GM12878 (cell line): Measurements from ENCODE around the gene NPC1. TPM values are rescaled to one million over a fixed set of nuclear protein-coding genes. Genes with fewer than 3 reads are reported as not detected.

Experiments
- ATAC-seq: fragments of 200-7000 bp; cut with Tn5 transposase; 3 replicates; pipeline ENCODE4 v1.9.1; 2020; ENCODE audit warnings: mild to moderate bottlenecking, moderate library complexity
- BruUV-seq: library from RNA; stranded (reverse); fragments of 400-500 nt; replicated peaks from 2 replicates; lab custom pipeline; 2021; lab: Mats Ljungman, UMichigan
- CTCF ChIA-PET: fragments of 300-600 bp; sonication (Branson Sonifier 250); formaldehyde crosslinking; extraction: SDS; loops from one replicate; lab custom pipeline; 2021; ENCODE audit warnings: inconsistent platforms; lab: Yijun Ruan, JAX
- POLR2A ChIA-PET: fragments of 350-600 bp; formaldehyde crosslinking; extraction: SDS; loops from one replicate; lab custom pipeline; 2021; ENCODE audit warnings: inconsistent platforms; lab: Charles Lee
- RAD21 ChIA-PET: fragments of 300-600 bp; sonication (Branson Sonifier 250); formaldehyde crosslinking; loops from one replicate; lab custom pipeline; 2023; ENCODE audit warnings: antibody characterized with exemption; ENCODE audit not compliant: unreplicated experiment; lab: Charles Lee
- SMC1A ChIA-PET: fragments of 300-600 bp; sonication (Branson Sonifier 250); formaldehyde crosslinking; loops from one replicate; lab custom pipeline; 2023; ENCODE audit not compliant: unreplicated experiment, uncharacterized antibody; lab: Charles Lee
- DNase-seq: peaks from one replicate; pipeline ENCODE4 v3.0.0-alpha.2; 2011; ENCODE audit warnings: low read depth, low spot score
- FAIRE-seq: peaks from 3 replicates; lab custom pipeline; 2011; peaks lifted over from hg19 to GRCh38; lab: Jason Lieb, UNC
- H2AFZ ChIP-seq: 2 replicates; pipeline ENCODE4 v1.6.0; 2011; ENCODE audit warnings: low read depth, low read length, control low read depth; ENCODE audit not compliant: control insufficient read depth
- H3K27ac ChIP-seq: 2 replicates; pipeline ENCODE4 v1.5.1; 2011; ENCODE audit warnings: control low read depth; ENCODE audit not compliant: control insufficient read depth, insufficient read depth
- H3K27me3 ChIP-seq, 2 experiments: replicated peaks in 1 of 2; 2 replicates each; pipeline versions ENCODE4 v1.6.0 to v1.6.1; 2011; ENCODE audit warnings: low read length in 1 of 2; ENCODE audit not compliant: control insufficient read depth in 2 of 2, insufficient read depth in 2 of 2
- H3K36me3 ChIP-seq, 2 experiments: 2 replicates each; pipeline ENCODE4 v1.5.1; 2011; ENCODE audit warnings: low read length in 1 of 2; ENCODE audit not compliant: control insufficient read depth in 2 of 2, insufficient read depth in 2 of 2
- H3K4me1 ChIP-seq: 2 replicates; pipeline ENCODE4 v1.6.1; 2011; ENCODE audit warnings: mild to moderate bottlenecking, low read length, moderate library complexity, mixed read lengths; ENCODE audit not compliant: control insufficient read depth, insufficient read depth
- H3K4me2 ChIP-seq: 2 replicates; pipeline ENCODE4 v1.6.0; 2011; ENCODE audit warnings: control low read depth; ENCODE audit not compliant: control insufficient read depth, insufficient read depth
- H3K4me3 ChIP-seq: fragments of 200-600 bp; sonication (generic); 2 replicates; pipeline ENCODE4 v1.5.1; 2016
- H3K79me2 ChIP-seq: 2 replicates; pipeline ENCODE4 v1.6.0; 2011; ENCODE audit warnings: low read length; ENCODE audit not compliant: control insufficient read depth, insufficient read depth
- H3K9ac ChIP-seq: 2 replicates; pipeline ENCODE4 v1.8.0; 2011; ENCODE audit warnings: low read length, control low read depth, mixed read lengths; ENCODE audit not compliant: control insufficient read depth, insufficient read depth
- H3K9me3 ChIP-seq: replicated peaks from 3 replicates; pipeline ENCODE4 v1.5.1; 2011; ENCODE audit warnings: mild to moderate bottlenecking, low read length; ENCODE audit not compliant: control insufficient read depth, insufficient read depth
- H4K20me1 ChIP-seq: 2 replicates; pipeline ENCODE4 v1.6.0; 2011; ENCODE audit not compliant: control insufficient read depth, insufficient read depth
- BMI1 ChIP-seq: fragments of 450-650 bp; IDR thresholded peaks from 2 replicates; pipeline ENCODE4 v1.6.1; 2016; ENCODE audit warnings: mild to moderate bottlenecking, moderate library complexity, borderline replicate concordance
- EED ChIP-seq: sonication (generic); IDR thresholded peaks from 2 replicates; pipeline ENCODE4 v1.6.1; 2016; ENCODE audit warnings: antibody characterized with exemption, low read depth
- ELK1 ChIP-seq: IDR thresholded peaks from 2 replicates; pipeline ENCODE4 v1.6.1; 2012; ENCODE audit warnings: low read depth, low read length, improper control_type of control experiment
- GABPA ChIP-seq: IDR thresholded peaks from 2 replicates; pipeline ENCODE4 v1.6.1; 2014; ENCODE audit warnings: antibody characterized with exemption, low read depth, mild to moderate bottlenecking, inconsistent platforms
- HDAC2 ChIP-seq: fragments of 200-600 bp; sonication (generic); IDR thresholded peaks from 2 replicates; pipeline ENCODE4 v1.6.1; 2017
- HDGF ChIP-seq: fragments of 450-650 bp; IDR thresholded peaks from 2 replicates; pipeline ENCODE4 v1.6.1; 2016; ENCODE audit warnings: antibody characterized with exemption
- IKZF1 ChIP-seq: fragments of 450-650 bp; conservative IDR thresholded peaks from 2 replicates; pipeline ENCODE4 v1.6.1; 2017; ENCODE audit warnings: antibody characterized with exemption, mild to moderate bottlenecking
- NFIC ChIP-seq: IDR thresholded peaks from 2 replicates; pipeline ENCODE4 v1.6.1; 2012; ENCODE audit warnings: low read depth, mild to moderate bottlenecking, inconsistent platforms, low read length, moderate library complexity
- PAX8 ChIP-seq: fragments of 450-650 bp; IDR thresholded peaks from 2 replicates; pipeline ENCODE4 v1.6.1; 2017; ENCODE audit warnings: mild to moderate bottlenecking, moderate library complexity
- PML ChIP-seq: IDR thresholded peaks from 2 replicates; pipeline ENCODE4 v1.6.1; 2012; ENCODE audit warnings: low read length, inconsistent platforms
- POLR2A ChIP-seq: IDR thresholded peaks from 2 replicates; pipeline ENCODE4 v1.6.1; 2011; ENCODE audit warnings: low read depth, mild to moderate bottlenecking, low read length
- POU2F2 ChIP-seq: IDR thresholded peaks from 3 replicates; pipeline ENCODE4 v1.6.1; 2011; ENCODE audit warnings: low read depth, mild to moderate bottlenecking, low read length, borderline replicate concordance
- RUNX3 ChIP-seq: IDR thresholded peaks from 2 replicates; pipeline ENCODE4 v1.6.1; 2012; ENCODE audit warnings: low read length, inconsistent platforms
- SIN3A ChIP-seq: IDR thresholded peaks from 2 replicates; pipeline ENCODE4 v1.6.1; 2012; ENCODE audit warnings: low read depth, low read length, improper control_type of control experiment
- USF2 ChIP-seq: IDR thresholded peaks from 2 replicates; pipeline ENCODE4 v1.6.1; 2011; ENCODE audit warnings: low read depth, low read length, improper control_type of control experiment, borderline replicate concordance
- YY1 ChIP-seq: IDR thresholded peaks from 2 replicates; pipeline ENCODE4 v1.6.1; 2011; ENCODE audit warnings: low read depth, mild to moderate bottlenecking, low read length
- ZBTB40 ChIP-seq: fragments of 450-650 bp; IDR thresholded peaks from 2 replicates; pipeline ENCODE4 v1.6.1; 2016; ENCODE audit warnings: mild to moderate bottlenecking, moderate library complexity, borderline replicate concordance
- WGBS: methylation state at CpG from one replicate; pipeline ENCODE4 v1.1.6; 2016; ENCODE audit warnings: low lambda C conversion rate; ENCODE audit not compliant: insufficient replicate concordance, insufficient coverage; ENCODE audit errors: missing lambda C conversion rate; 5-methylcytosine and 5-hydroxymethylcytosine counted together
- in situ Hi-C: fragments of 300-500 bp; cut with MboI; formaldehyde crosslinking; loops from 9 replicates; pipeline ENCODE4 v1.14.3; 2018; ENCODE audit warnings: mixed read lengths
- intact Hi-C: fragments of 100-400 bp; cut with micrococcal nuclease; formaldehyde crosslinking; loops from one replicate; pipeline ENCODE4 v1.14.2; 2022; ENCODE audit not compliant: unreplicated experiment
- polyA plus RNA-seq, 11 experiments: library from polyadenylated mRNA; depleted of rRNA in 4 of 11; unstranded in 6 of 11; stranded (reverse) in 5 of 11; fragments of >200 nt; fragmentation: Nextera tagmentation in 4 of 11; fragmentation: Illumina TruSeq in 1 of 11; extraction: Ambion mirVana in 4 of 11; extraction: Trizol in 1 of 11; gene quantifications; 1 replicate in 1 of 11; 2 replicates in 10 of 11; pipeline versions ENCODE4 v1.2.1 to v1.2.3, GENCODE V29; 2011 to 2016; ENCODE audit warnings: inconsistent platforms in 2 of 11, missing spikeins in 2 of 11, low read depth in 1 of 11
- total RNA-seq, 4 experiments: library from RNA; depleted of rRNA in 3 of 4; stranded (reverse); fragments of >200 nt in 3 of 4; fragmentation: Illumina TruSeq in 1 of 4; extraction: Trizol in 1 of 4; gene quantifications; 2 replicates each; pipeline versions ENCODE4 v1.2.1 to v1.2.3, GENCODE V29; 2013 to 2021

NPC1 gene
- total and polyA plus RNA-seq, 10 of the 15 experiments (the other 5 are each of a cell fraction or from before 2014, with no cell fraction given) = 10.1 to 45.2 (median 19.4) TPM

DNA sequence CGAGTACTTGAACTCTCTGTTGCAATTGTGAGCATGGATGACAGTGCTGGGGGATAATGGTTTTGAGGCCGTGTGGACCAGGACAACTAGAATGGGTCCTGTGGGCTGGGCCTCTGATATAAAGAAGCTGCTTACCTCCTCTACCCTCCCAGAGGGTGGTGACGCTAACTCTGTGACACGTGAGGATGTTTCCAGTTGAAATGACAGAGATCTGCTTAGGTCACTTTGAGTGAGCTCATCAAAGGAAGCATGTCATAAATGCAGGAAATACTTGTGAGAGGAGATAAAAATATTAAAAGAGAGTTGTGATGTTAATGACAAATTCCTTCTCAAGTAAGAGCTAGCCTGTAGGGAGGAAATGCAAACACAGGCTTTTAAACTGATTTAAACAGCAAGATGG, 66.6 kb downstream of the NPC1 start (continued):
- TF ChIP-seq NFIC = no peak
- no peak for TF ChIP-seq HDGF
- no peak for TF ChIP-seq GABPA
- TF ChIP-seq EED = no peak
- no peak for TF ChIP-seq BMI1

GRCh38 chr18:23515911-23516546, 70.3 kb downstream of the NPC1 start:
- WGBS = 40% methylated on average over 17 of the region's 17 CpGs
- TF ChIP-seq PML = no peak
- TF ChIP-seq RUNX3 = peak; percentile 25; the same call in 1 of the 2 replicates
- TF ChIP-seq HDAC2 = no peak
- no peak for TF ChIP-seq USF2
- no peak for TF ChIP-seq ELK1
- no peak for TF ChIP-seq POLR2A
- no peak for TF ChIP-seq ZBTB40
- TF ChIP-seq PAX8 = no peak
- TF ChIP-seq YY1 = peak; percentile 69
- TF ChIP-seq POU2F2 = no peak
- TF ChIP-seq IKZF1 = no peak
- no peak for TF ChIP-seq SIN3A

More at GRCh38 chr18:23515911-23516546, 70.3 kb downstream of the NPC1 start:
- Histone ChIP-seq H3K9me3 (no peaks in the 10 kb centered on the region), H2AFZ (no peak overlapping the region), H3K79me2 (no peaks in the 10 kb centered on the region), H3K4me3 (no peak overlapping the region), H4K20me1 (no peaks in the 10 kb centered on the region), H3K4me1 (peaks cover 3% of the 10 kb centered on the region; the same call in 1 of the 2 replicates), H3K27me3 (no peaks in the 10 kb centered on the region), H3K9ac (no peak overlapping the region), H3K36me3 (peaks cover 9 to 38% of the 10 kb centered on the region in 2 experiments), H3K4me2 (no peak overlapping the region), H3K27ac (no peak overlapping the region)
- intact Hi-C loops (loop anchor here (1.0 to 5.0 kb wide), 3 partner anchors 71 to 296 kb away; partner anchors contain the start of gene NPC1), in situ Hi-C loops (loop anchor here (5.0 kb wide), 1 partner anchor 66 kb away; no protein-coding TSS in a partner anchor)
- ChIA-PET CTCF (interaction anchor here (0.8 to 4.1 kb wide), 42 partner anchors 11 to 702 kb away, joined by 3 to 37 read pairs (median 5); partner anchors contain the start of gene RMC1), POLR2A (no interaction called here), SMC1A (interaction anchor here (0.7 to 1.9 kb wide), 21 partner anchors 8 to 717 kb away, joined by 3 to 20 read pairs (median 4); partner anchors contain the start of gene NPC1), RAD21 (interaction anchor here (0.6 to 2.2 kb wide), 9 partner anchors 17 to 296 kb away, joined by 3 to 13 read pairs (median 4); partner anchors contain the start of gene RIOK3)
- FAIRE-seq = peak; percentile 94
- BruUV-seq = no TSS peak
- peak; percentile 39 for DNase-seq
- ATAC-seq = peak; percentile 99
